GM12872 (cell line): ENCODE data around the gene BAZ1A.

Experiments
- CTCF ChIP-seq: IDR thresholded peaks from 3 replicates; pipeline ENCODE4 v1.5.1; 2011; ENCODE audit warnings: low read depth, mild to moderate bottlenecking, low read length, moderate library complexity; ENCODE audit not compliant: insufficient read depth

Gene BAZ1A

GRCh38 chr14:34755215-34755614 lies 119.9 kb downstream of the BAZ1A start:
- TF ChIP-seq CTCF: no peak

GRCh38 chr14:34754687-34755086 lies 120.5 kb downstream of the BAZ1A start:
- TF ChIP-seq CTCF: no peak

GRCh38 chr14:34750670-34751069 lies 124.5 kb downstream of the BAZ1A start:
- TF ChIP-seq CTCF: no peak

- no peak for TF ChIP-seq CTCF
These were observed 124.9 kb downstream of the BAZ1A start for GRCh38 chr14:34750233-34750632.

- no peak for TF ChIP-seq CTCF
These were observed 125.8 kb downstream of the BAZ1A start for GRCh38 chr14:34749408-34749807.

- TF ChIP-seq CTCF: no peak
These were observed 132.7 kb downstream of the BAZ1A start for GRCh38 chr14:34742270-34743115.

- no peak for TF ChIP-seq CTCF
These were observed 133.3 kb downstream of the BAZ1A start for GRCh38 chr14:34741840-34742239.

GRCh38 chr14:34733245-34733644 lies 141.9 kb downstream of the BAZ1A start:
- TF ChIP-seq CTCF: no peak
